Activated CD8-positive, alpha-beta memory T cell treated with anti-CD3 and anti-CD28 coated beads for 36 hours (primary cell): ENCODE measurements around the gene USP17L11. TPM values are rescaled to one million over a fixed set of nuclear protein-coding genes. Genes with fewer than 3 reads are reported as not detected.
"Not testable (repeated sequence)": the region's sequence is repeated elsewhere in the genome, so short reads cannot be mapped to it uniquely, and the experiment has no call there.

Experiments used
- CTCF ChIA-PET: fragments of 350-600 bp; sonication (Branson Sonifier 250); formaldehyde crosslinking; loops from one replicate; lab custom pipeline; 2021; ENCODE audit warnings: antibody characterized with exemption; lab: Charles Lee
- POLR2A ChIA-PET: fragments of 350-600 bp; sonication (Branson Sonifier 250); formaldehyde crosslinking; loops from one replicate; lab custom pipeline; 2021; ENCODE audit warnings: antibody characterized with exemption; lab: Charles Lee
- total RNA-seq, 2 experiments: library from RNA; stranded (reverse); gene quantifications; one replicate each; pipeline ENCODE4 v1.2.3, GENCODE V29; 2021

Gene USP17L11
- not detected for total RNA-seq

DNA sequence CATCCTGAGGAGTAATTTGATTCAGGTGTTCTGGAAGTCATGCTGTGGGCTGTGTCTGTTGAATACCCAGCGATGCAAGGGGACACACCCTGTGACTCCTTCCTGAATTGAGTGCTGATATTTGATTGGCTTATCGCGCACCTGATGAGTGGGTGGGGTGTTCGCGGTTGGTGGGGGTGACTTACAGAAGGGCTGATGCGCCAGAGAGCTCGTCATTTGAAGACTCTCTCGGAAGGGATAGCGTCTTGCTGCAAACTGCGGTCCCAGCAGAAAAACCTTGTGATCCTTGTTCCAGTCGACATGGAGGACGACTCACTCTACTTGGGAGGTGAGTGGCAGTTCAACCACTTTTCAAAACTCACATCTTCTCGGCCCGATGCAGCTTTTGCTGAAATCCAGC lies at the start of gene USP17L11:
TSS of gene USP17L11 (plus strand) at position 301 of the 400 bp plus-strand sequence. CDS start at position 301, 0 bp downstream.
- CTCF ChIA-PET, POLR2A ChIA-PET: not testable (repeated sequence)

GRCh38 chr4:9165990-9166389 lies 49.2 kb upstream of the USP17L11 start:
- CTCF ChIA-PET, POLR2A ChIA-PET: not testable (repeated sequence)

GRCh38 chr4:9169791-9170459 lies 45.3 kb upstream of the USP17L11 start, which contains the start of gene FAM90A26:
TSS of gene FAM90A26 (plus strand) at chr4:9170409. CDS start at chr4:9173173, 2,764 bp downstream.
- POLR2A ChIA-PET, CTCF ChIA-PET: not testable (repeated sequence)

- POLR2A ChIA-PET, CTCF ChIA-PET: not testable (repeated sequence)
Measured at GRCh38 chr4:9210357-9210756, 4.8 kb upstream of the USP17L11 start, which contains the start of gene USP17L10. TSS of gene USP17L10 (plus strand) at chr4:9210657. CDS start at chr4:9210657, 0 bp downstream.

DNA sequence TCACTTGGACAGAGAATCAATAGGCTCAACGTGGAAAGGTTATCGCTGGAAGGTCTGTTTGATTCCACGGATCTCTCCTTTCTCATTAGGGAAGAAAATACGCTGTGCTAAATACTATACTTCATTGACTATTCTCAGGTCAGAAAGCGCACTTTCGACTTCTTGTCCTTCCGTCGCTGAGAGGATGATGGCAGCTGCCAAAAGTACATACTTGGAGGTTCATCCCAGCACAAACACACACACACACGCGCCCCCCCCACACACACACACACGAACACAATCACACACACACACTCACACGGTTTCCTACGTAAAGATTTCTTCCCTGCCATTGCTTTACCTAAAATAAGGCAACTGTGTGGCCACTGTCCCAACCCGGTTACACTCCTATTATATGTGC lies 504 bp upstream of the USP17L11 start:
- POLR2A ChIA-PET, CTCF ChIA-PET: not testable (repeated sequence)

DNA sequence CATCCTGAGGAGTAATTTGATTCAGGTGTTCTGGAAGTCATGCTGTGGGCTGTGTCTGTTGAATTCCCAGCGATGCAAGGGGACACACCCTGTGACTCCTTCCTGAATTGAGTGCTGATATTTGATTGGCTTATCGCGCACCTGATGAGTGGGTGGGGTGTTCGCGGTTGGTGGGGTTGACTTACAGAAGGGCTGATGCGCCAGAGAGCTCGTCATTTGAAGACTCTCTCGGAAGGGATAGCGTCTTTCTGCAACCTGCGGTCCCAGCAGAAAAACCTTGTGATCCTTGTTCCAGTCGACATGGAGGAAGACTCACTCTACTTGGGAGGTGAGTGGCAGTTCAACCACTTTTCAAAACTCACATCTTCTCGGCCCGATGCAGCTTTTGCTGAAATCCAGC lies 4.6 kb downstream of the USP17L11 start, which contains the start of gene USP17L12:
TSS of gene USP17L12 (plus strand) at position 301 of the 400 bp plus-strand sequence. CDS start at position 301, 0 bp downstream.
- POLR2A ChIA-PET, CTCF ChIA-PET: not testable (repeated sequence)

DNA sequence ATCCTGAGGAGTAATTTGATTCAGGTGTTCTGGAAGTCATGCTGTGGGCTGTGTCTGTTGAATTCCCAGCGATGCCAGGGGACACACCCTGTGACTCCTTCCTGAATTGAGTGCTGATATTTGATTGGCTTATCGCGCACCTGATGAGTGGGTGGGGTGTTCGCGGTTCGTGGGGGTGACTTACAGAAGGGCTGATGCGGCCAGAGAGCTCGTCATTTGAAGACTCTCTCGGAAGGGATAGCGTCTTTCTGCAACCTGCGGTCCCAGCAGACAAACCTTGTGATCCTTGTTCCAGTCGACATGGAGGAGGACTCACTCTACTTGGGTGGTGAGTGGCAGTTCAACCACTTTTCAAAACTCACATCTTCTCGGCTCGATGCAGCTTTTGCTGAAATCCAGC lies 9.4 kb downstream of the USP17L11 start, which contains the start of gene USP17L13:
TSS of gene USP17L13 (plus strand) at position 301 of the 400 bp plus-strand sequence. CDS start at position 301, 0 bp downstream.
- CTCF ChIA-PET, POLR2A ChIA-PET: not testable (repeated sequence)

- CTCF ChIA-PET, POLR2A ChIA-PET: not testable (repeated sequence)
Measured at GRCh38 chr4:9230249-9230648, 15.0 kb downstream of the USP17L11 start.

GRCh38 chr4:9234085-9234484 lies 18.9 kb downstream of the USP17L11 start, which contains the start of gene USP17L15:
TSS of gene USP17L15 (plus strand) at chr4:9234385. CDS start at chr4:9234385, 0 bp downstream.
- POLR2A ChIA-PET, CTCF ChIA-PET: not testable (repeated sequence)

DNA sequence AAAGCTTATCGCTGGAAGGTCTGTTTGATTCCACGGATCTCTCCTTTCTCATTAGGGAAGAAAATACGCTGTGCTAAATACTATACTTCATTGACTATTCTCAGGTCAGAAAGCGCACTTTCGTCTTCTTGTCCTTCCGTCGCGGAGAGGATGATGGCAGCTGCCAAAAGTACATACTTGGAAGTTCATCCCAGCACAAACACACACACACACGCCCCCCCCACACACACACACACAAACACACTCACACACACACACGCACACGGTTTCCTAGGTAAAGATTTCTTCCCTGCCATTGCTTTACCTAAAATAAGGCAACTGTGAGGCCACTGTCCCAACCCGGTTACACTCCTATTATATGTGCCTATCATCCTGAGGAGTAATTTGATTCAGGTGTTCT lies 23.3 kb downstream of the USP17L11 start:
- POLR2A ChIA-PET: not testable (repeated sequence)

GRCh38 chr4:9243579-9243978 lies 28.4 kb downstream of the USP17L11 start, which contains the start of gene USP17L17:
TSS of gene USP17L17 (plus strand) at chr4:9243879. CDS start at chr4:9243879, 0 bp downstream.
- CTCF ChIA-PET: not testable (repeated sequence)

More for the DNA sequence above, 23.3 kb downstream of the USP17L11 start:
- CTCF ChIA-PET: not testable (repeated sequence)

GRCh38 chr4:9247953-9248680 lies 32.9 kb downstream of the USP17L11 start, which contains the start of gene USP17L18:
TSS of gene USP17L18 (plus strand) at chr4:9248630. CDS start at chr4:9248630, 0 bp downstream.
- POLR2A ChIA-PET, CTCF ChIA-PET: not testable (repeated sequence)

More at GRCh38 chr4:9243579-9243978, 28.4 kb downstream of the USP17L11 start, which contains the start of gene USP17L17:
- POLR2A ChIA-PET: not testable (repeated sequence)

GRCh38 chr4:9253078-9253477 lies 37.9 kb downstream of the USP17L11 start, which contains the start of gene USP17L19:
TSS of gene USP17L19 (plus strand) at chr4:9253378. CDS start at chr4:9253378, 0 bp downstream.
- CTCF ChIA-PET: not testable (repeated sequence)

GRCh38 chr4:9257824-9258223 lies 42.6 kb downstream of the USP17L11 start, which contains the start of gene USP17L20:
TSS of gene USP17L20 (plus strand) at chr4:9258124. CDS start at chr4:9258124, 0 bp downstream.
- POLR2A ChIA-PET, CTCF ChIA-PET: not testable (repeated sequence)

More at GRCh38 chr4:9253078-9253477, 37.9 kb downstream of the USP17L11 start, which contains the start of gene USP17L19:
- POLR2A ChIA-PET: not testable (repeated sequence)

DNA sequence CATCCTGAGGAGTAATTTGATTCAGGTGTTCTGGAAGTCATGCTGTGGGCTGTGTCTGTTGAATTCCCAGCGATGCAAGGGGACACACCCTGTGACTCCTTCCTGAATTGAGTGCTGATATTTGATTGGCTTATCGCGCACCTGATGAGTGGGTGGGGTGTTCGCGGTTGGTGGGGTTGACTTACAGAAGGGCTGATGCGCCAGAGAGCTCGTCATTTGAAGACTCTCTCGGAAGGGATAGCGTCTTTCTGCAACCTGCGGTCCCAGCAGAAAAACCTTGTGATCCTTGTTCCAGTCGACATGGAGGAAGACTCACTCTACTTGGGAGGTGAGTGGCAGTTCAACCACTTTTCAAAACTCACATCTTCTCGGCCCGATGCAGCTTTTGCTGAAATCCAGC lies 47.4 kb downstream of the USP17L11 start, which contains the start of gene USP17L21:
TSS of gene USP17L21 (plus strand) at position 301 of the 400 bp plus-strand sequence. CDS start at position 301, 0 bp downstream.
- POLR2A ChIA-PET, CTCF ChIA-PET: not testable (repeated sequence)

Other genes with a start within 250 kb of the USP17L11 start
- gene FAM90A26, start 45.0 kb upstream of the USP17L11 start, total RNA-seq: not detected
- gene USP17L10, start 4.7 kb upstream of the USP17L11 start, total RNA-seq: not detected
- gene USP17L12, start 4.7 kb downstream of the USP17L11 start, total RNA-seq: not detected
- not detected for gene USP17L13, start 9.5 kb downstream of the USP17L11 start, total RNA-seq
- not detected for gene USP17L15, start 19.0 kb downstream of the USP17L11 start, total RNA-seq
- not detected for gene USP17L17, start 28.5 kb downstream of the USP17L11 start, total RNA-seq
- not detected for gene USP17L18, start 33.2 kb downstream of the USP17L11 start, total RNA-seq
- gene USP17L19, start 38.0 kb downstream of the USP17L11 start, total RNA-seq: not detected
- not detected for gene USP17L20, start 42.7 kb downstream of the USP17L11 start, total RNA-seq
- not detected for gene USP17L21, start 47.5 kb downstream of the USP17L11 start, total RNA-seq
- not detected for gene USP17L22, start 52.2 kb downstream of the USP17L11 start, total RNA-seq
- not detected for gene USP17L24, start 109.8 kb downstream of the USP17L11 start, total RNA-seq
- gene USP17L25, start 114.5 kb downstream of the USP17L11 start, total RNA-seq: not detected
- gene USP17L26, start 119.3 kb downstream of the USP17L11 start, total RNA-seq: not detected
- not detected for gene USP17L5, start 124.0 kb downstream of the USP17L11 start, total RNA-seq
- gene USP17L27, start 128.7 kb downstream of the USP17L11 start, total RNA-seq: not detected
- not detected for gene USP17L28, start 133.5 kb downstream of the USP17L11 start, total RNA-seq
- not detected for gene USP17L29, start 138.2 kb downstream of the USP17L11 start, total RNA-seq
- not detected for gene USP17L30, start 147.7 kb downstream of the USP17L11 start, total RNA-seq
- gene DEFB131A, start 229.0 kb downstream of the USP17L11 start, total RNA-seq: not detected